Measurements from ENCODE around the gene KDM6A.

Gene KDM6A

GRCh38 chrX:44951572-44952067 lies 78.6 kb downstream of the KDM6A start:
- no peak overlapping the region for H3K4me3 ChIP-seq (replicated peaks; ENCODE audit: low read depth, low read length)
- no peak for DNase-seq (ENCODE audit: low read depth)
- TF ChIP-seq CTCF (IDR thresholded peaks at IDR 0.05; ENCODE audit: low read length, missing control alignments): no peak

- H3K4me3 ChIP-seq (replicated peaks; ENCODE audit: low read depth, low read length): no peak overlapping the region
- TF ChIP-seq CTCF (IDR thresholded peaks at IDR 0.05; ENCODE audit: low read length, missing control alignments): no peak
- no peak for DNase-seq (ENCODE audit: low read depth)
Observed at GRCh38 chrX:44952329-44953027, 79.5 kb downstream of the KDM6A start.

GRCh38 chrX:44953734-44954502 lies 80.9 kb downstream of the KDM6A start:
- no peak overlapping the region for H3K4me3 ChIP-seq (replicated peaks; ENCODE audit: low read depth, low read length)
- no peak for TF ChIP-seq CTCF (IDR thresholded peaks at IDR 0.05; ENCODE audit: low read length, missing control alignments)
- DNase-seq (ENCODE audit: low read depth): no peak

- no peak for TF ChIP-seq CTCF (IDR thresholded peaks at IDR 0.05; ENCODE audit: low read length, missing control alignments)
- DNase-seq (ENCODE audit: low read depth): no peak
- no peak overlapping the region for H3K4me3 ChIP-seq (replicated peaks; ENCODE audit: low read depth, low read length)
Observed at GRCh38 chrX:44954562-44954961, 81.6 kb downstream of the KDM6A start.

- no peak for TF ChIP-seq CTCF (IDR thresholded peaks at IDR 0.05; ENCODE audit: low read length, missing control alignments)
- no peak for DNase-seq (ENCODE audit: low read depth)
Observed at GRCh38 chrX:44957848-44958247, 84.9 kb downstream of the KDM6A start.

GRCh38 chrX:44958480-44958879 lies 85.5 kb downstream of the KDM6A start:
- TF ChIP-seq CTCF (IDR thresholded peaks at IDR 0.05; ENCODE audit: low read length, missing control alignments): no peak

More at GRCh38 chrX:44957848-44958247, 84.9 kb downstream of the KDM6A start:
- no peak overlapping the region for H3K4me3 ChIP-seq (replicated peaks; ENCODE audit: low read depth, low read length)

More at GRCh38 chrX:44958480-44958879, 85.5 kb downstream of the KDM6A start:
- DNase-seq (ENCODE audit: low read depth): no peak
- H3K4me3 ChIP-seq (replicated peaks; ENCODE audit: low read depth, low read length): no peak overlapping the region
